Heart left ventricle (tissue), 16 donors: ENCODE data around the gene PLA2G12B. TPM values are rescaled to one million over a fixed set of nuclear protein-coding genes. Genes with fewer than 3 reads are reported as not detected.

Experiments used
- ATAC-seq, 4 donors: fragments of 200-7000 bp; cut with Tn5 transposase; one replicate each; pipeline ENCODE4 v1.9.1; 2020 to 2022; ENCODE audit warnings: moderate library complexity in 4 of 4, mild to moderate bottlenecking in 3 of 4, moderate number of reproducible peaks in 1 of 4
- DNase-seq, 5 donors: peaks; one replicate each; pipeline ENCODE4 v3.0.0-alpha.2; 2020
- H3K27ac ChIP-seq, 12 donors: fragments of 200-600 bp; sonication (generic) in 4 of 12; one replicate each; pipeline versions ENCODE4 v1.5.0 to v1.8.0; 2016 to 2022; ENCODE audit warnings: mild to moderate bottlenecking in 2 of 12
- H3K27me3 ChIP-seq, 9 donors: fragments of 200-600 bp; sonication (generic) in 2 of 9; one replicate each; pipeline versions ENCODE4 v1.5.1 to v1.8.0; 2016 to 2022; ENCODE audit warnings: mild to moderate bottlenecking in 3 of 9
- H3K36me3 ChIP-seq, 9 donors: fragments of 200-600 bp; sonication (generic) in 2 of 9; one replicate each; pipeline versions ENCODE4 v1.5.0 to v1.8.0; 2018 to 2022; ENCODE audit warnings: mild to moderate bottlenecking in 2 of 9
- H3K4me1 ChIP-seq, 12 donors: fragments of 200-600 bp; sonication (generic) in 4 of 12; one replicate each; pipeline versions ENCODE4 v1.5.0 to v1.8.0; 2016 to 2022; ENCODE audit warnings: mild to moderate bottlenecking in 3 of 12
- H3K4me3 ChIP-seq, 12 donors: fragments of 200-600 bp; sonication (generic) in 4 of 12; one replicate each; pipeline versions ENCODE4 v1.5.0 to v1.8.0; 2017 to 2022; ENCODE audit warnings: mild to moderate bottlenecking in 9 of 12, moderate library complexity in 4 of 12
- H3K9me3 ChIP-seq, 12 donors: fragments of 200-600 bp; sonication (generic) in 4 of 12; one replicate each; pipeline versions ENCODE4 v1.5.0 to v1.8.0; 2016 to 2022; ENCODE audit warnings: mild to moderate bottlenecking in 1 of 12
- POLR2A ChIP-seq, 2 donors: fragments of 450-650 bp; IDR thresholded peaks; one replicate each; pipeline ENCODE4 v1.6.1; 2017; ENCODE audit warnings: antibody characterized with exemption in 2 of 2, mild to moderate bottlenecking in 2 of 2, moderate library complexity in 2 of 2
- WGBS, 4 donors: extraction: QIAGEN DNeasy Blood & Tissue Kit in 2 of 4; methylation state at CpG; one replicate each; pipeline versions ENCODE4 v1.1.5 to v1.1.7; 2013 to 2018; 5-methylcytosine and 5-hydroxymethylcytosine counted together
- intact Hi-C, 10 donors: fragments of 100-400 bp; cut with DNase I; formaldehyde crosslinking; loops; one replicate each; pipeline versions ENCODE4 v1.11.1 to v1.14.2; 2022
- polyA plus RNA-seq, 2 donors: library from polyadenylated mRNA; stranded (reverse); fragments of 200-250 nt; gene quantifications; one replicate each; pipeline ENCODE4 v1.2.3, GENCODE V29; 2013
- total RNA-seq, 9 donors: library from RNA; depleted of rRNA in 2 of 9; stranded (reverse); fragments of >200 nt in 2 of 9; fragmentation: NEBNext Ultra II Directional in 3 of 9; extraction: Animal tissue kit (Norgen Biotek cat#: 25700) in 3 of 9; gene quantifications; one replicate each; pipeline versions ENCODE4 v1.1.0 to v1.2.4, GENCODE V29; 2016 to 2023
- TF ChIP-seq, protein P1 (sequence below), 12 donors: fragments of 200-600 bp; sonication (generic) in 4 of 12; IDR thresholded peaks; one replicate each; pipeline versions ENCODE4 v1.5.0 to v1.8.0; 2018 to 2022; ENCODE audit warnings: antibody characterized with exemption in 12 of 12, mild to moderate bottlenecking in 5 of 12
- donor health status: ischemic (EF 13 %, LVEDD 7.1; RV severe dilation, severe dysfunction).
- donor health status: healthy with polysubstance abuse.
- donor health status: DM: no; HTN: yes; CAD: no.
- donor health status: DM: no; HTN: no; CAD: no.
- donor health status: ischemic (EF 25% LVEDD 6.9; RV normal size, moderate dysfunction).
- donor health status: ischemic (EF 25% LVEDD 5.7; RV mildly dilated, moderate dysfunction).
- donor health status: healthy.
- donor health status: DM: yes; HTN: yes; CAD: no.
- donor health status: ischemic (EF 35%, LVEDD 5.7; RV mildly dilated, moderate dysfunction).
- donor health status: nonischemic (EF 11% LVEDD 7.7; RV severe dilation, severe dysfunction).
- donor health status: DM: yes; HTN: yes; CAD: no.
- donor health status: PGD.
- donor health status: ischemic (EF 29% LVEDD 5.4; RV normal size, mild dysfunction).
- donor health status: nonischemic (EF 23%, LVEDD 6.1; RV moderate dilation, normal function).

The PLA2G12B gene
- total and polyA plus RNA-seq, 11 donors = 0.19 to 0.56 (median 0.23) TPM; not detected in 6

- TF ChIP-seq, protein P1, sequence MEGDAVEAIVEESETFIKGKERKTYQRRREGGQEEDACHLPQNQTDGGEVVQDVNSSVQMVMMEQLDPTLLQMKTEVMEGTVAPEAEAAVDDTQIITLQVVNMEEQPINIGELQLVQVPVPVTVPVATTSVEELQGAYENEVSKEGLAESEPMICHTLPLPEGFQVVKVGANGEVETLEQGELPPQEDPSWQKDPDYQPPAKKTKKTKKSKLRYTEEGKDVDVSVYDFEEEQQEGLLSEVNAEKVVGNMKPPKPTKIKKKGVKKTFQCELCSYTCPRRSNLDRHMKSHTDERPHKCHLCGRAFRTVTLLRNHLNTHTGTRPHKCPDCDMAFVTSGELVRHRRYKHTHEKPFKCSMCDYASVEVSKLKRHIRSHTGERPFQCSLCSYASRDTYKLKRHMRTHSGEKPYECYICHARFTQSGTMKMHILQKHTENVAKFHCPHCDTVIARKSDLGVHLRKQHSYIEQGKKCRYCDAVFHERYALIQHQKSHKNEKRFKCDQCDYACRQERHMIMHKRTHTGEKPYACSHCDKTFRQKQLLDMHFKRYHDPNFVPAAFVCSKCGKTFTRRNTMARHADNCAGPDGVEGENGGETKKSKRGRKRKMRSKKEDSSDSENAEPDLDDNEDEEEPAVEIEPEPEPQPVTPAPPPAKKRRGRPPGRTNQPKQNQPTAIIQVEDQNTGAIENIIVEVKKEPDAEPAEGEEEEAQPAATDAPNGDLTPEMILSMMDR (IDR thresholded peaks at IDR 0.05) = no peak
- no peak for TF ChIP-seq POLR2A (IDR thresholded peaks at IDR 0.05)
- no peak for DNase-seq
- ATAC-seq = no peak
- H3K4me3 ChIP-seq = no peak overlapping the region
- H3K9me3 ChIP-seq = no peaks in the 10 kb centered on the region
- intact Hi-C loops = no loop called here
- 92 to 96% (median 94%) methylated on average over 1 of the region's 1 CpG for WGBS, 4 donors
- no peak overlapping the region for H3K27ac ChIP-seq
- H3K36me3 ChIP-seq = no peaks in the 10 kb centered on the region
- H3K27me3 ChIP-seq = no peaks in the 10 kb centered on the region
- H3K4me1 ChIP-seq = peaks cover 0 to 2% (median 0%) of the 10 kb centered on the region in 12 donors
Observed at GRCh38 chr10:72946963-72947362, 7.6 kb downstream of the PLA2G12B start.

DNA sequence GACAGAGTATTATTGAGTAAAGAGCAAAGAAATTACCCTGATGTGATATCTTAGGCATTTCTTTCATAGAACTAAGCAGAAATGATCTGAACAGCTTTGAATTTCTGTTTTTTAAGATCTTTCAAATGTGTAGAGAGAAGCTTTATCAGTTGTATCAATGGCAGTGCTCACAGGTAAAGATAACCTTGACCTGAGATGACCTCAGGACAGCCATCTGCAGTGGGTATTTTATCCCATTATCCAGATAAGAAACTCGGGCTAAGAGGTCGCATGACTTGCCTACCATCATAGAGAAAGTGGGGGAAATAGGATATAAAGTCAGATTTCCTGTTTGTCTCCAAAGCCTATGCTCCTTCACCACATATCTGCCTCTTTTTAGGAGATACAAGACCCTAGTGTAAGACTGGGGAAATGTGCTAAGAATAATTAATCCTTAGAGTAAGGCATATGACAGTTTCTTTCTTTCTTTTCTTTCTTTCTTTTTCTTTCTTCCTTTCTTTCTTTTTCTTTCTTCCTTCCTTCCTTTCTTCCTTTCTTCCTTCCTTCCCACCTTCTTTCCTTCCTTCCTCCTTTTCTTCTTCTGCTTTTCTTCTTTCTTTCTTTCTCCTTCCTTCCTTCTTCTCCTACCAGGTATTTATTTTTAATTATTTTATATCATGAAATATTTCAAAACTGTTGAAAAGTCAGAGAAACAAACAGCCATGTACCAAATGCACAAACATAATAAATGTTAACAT lies 10.9 kb downstream of the PLA2G12B start:
- ATAC-seq (no peak), DNase-seq (no peak)
- Histone ChIP-seq H3K27me3 (no peaks in the 10 kb centered on the region), H3K9me3 (no peaks in the 10 kb centered on the region), H3K27ac (no peak overlapping the region), H3K36me3 (no peaks in the 10 kb centered on the region), H3K4me3 (no peak overlapping the region), H3K4me1 (no peaks in the 10 kb centered on the region)
- no peak for TF ChIP-seq POLR2A (IDR thresholded peaks at IDR 0.05)
- TF ChIP-seq, protein P1 (IDR thresholded peaks at IDR 0.05) = no peak
- 53 to 60% (median 55%) methylated on average over 2 of the region's 2 CpGs for WGBS, 4 donors
- intact Hi-C loops = no loop called here

- Histone ChIP-seq H3K9me3 (no peaks in the 10 kb centered on the region), H3K36me3 (no peaks in the 10 kb centered on the region), H3K27me3 (no peaks in the 10 kb centered on the region), H3K4me1 (no peaks in the 10 kb centered on the region), H3K4me3 (no peak overlapping the region), H3K27ac (no peak overlapping the region)
- no peak for DNase-seq
- no peak for TF ChIP-seq POLR2A (IDR thresholded peaks at IDR 0.05)
- TF ChIP-seq, protein P1 (IDR thresholded peaks at IDR 0.05) = no peak
- intact Hi-C loops = no loop called here
- ATAC-seq = no peak
- WGBS, 4 donors = 81 to 92% (median 88%) methylated on average over 6 of the region's 6 CpGs
Observed at GRCh38 chr10:72935361-72935760, 19.2 kb downstream of the PLA2G12B start.

- intact Hi-C loops = no loop called here
- no peaks in the 10 kb centered on the region for H3K4me1 ChIP-seq
- ATAC-seq (no peak), DNase-seq (no peak)
- H3K9me3 ChIP-seq = no peaks in the 10 kb centered on the region
- 93 to 94% (median 93%) methylated on average over 20 of the region's 20 CpGs for WGBS, 4 donors
- H3K36me3 ChIP-seq = no peaks in the 10 kb centered on the region
- no peaks in the 10 kb centered on the region for H3K27me3 ChIP-seq
- H3K27ac ChIP-seq = no peak overlapping the region
- TF ChIP-seq POLR2A (IDR thresholded peaks at IDR 0.05) = no peak
- TF ChIP-seq, protein P1 (IDR thresholded peaks at IDR 0.05) = no peak
- H3K4me3 ChIP-seq = no peak overlapping the region
Observed at GRCh38 chr10:72932259-72933015, 22.2 kb downstream of the PLA2G12B start.
